Effector memory CD8-positive, alpha-beta T cell (primary cell): ENCODE results near the gene PHACTR4.
A peak's percentile ranks its signal among the peaks of the same experiment; 100 is the strongest.
"Not testable (repeated sequence)": the region's sequence is repeated elsewhere in the genome, so short reads cannot be mapped to it uniquely, and the experiment has no call there.

ENCODE experiments used
- ATAC-seq: fragments of 150-1000 bp; cut with Tn5 transposase; replicated peaks from 2 replicates; pipeline ENCODE4 v1.10.0; 2021; ENCODE audit warnings: mild to moderate bottlenecking, moderate library complexity
- DNase-seq, 3 experiments: peaks; one replicate each; pipeline ENCODE4 v3.0.0; 2021
- H3K27ac Mint-ChIP-seq, 2 donors: one replicate each; pipeline ENCODE4 v1.8.0; 2022; ENCODE audit warnings: mild to moderate bottlenecking in 2 of 2, mixed read lengths in 2 of 2, moderate library complexity in 2 of 2
- H3K27me3 Mint-ChIP-seq, 2 donors: one replicate each; pipeline ENCODE4 v1.8.0; 2022; ENCODE audit warnings: mixed read lengths in 2 of 2
- H3K36me3 Mint-ChIP-seq: one replicate; pipeline ENCODE4 v1.8.0; 2022; ENCODE audit warnings: mild to moderate bottlenecking, moderate library complexity, mixed read lengths; ENCODE audit not compliant: insufficient read depth
- H3K4me1 Mint-ChIP-seq, 2 donors: one replicate each; pipeline ENCODE4 v1.8.0; 2022; ENCODE audit warnings: low read depth in 2 of 2, mixed read lengths in 2 of 2
- H3K4me3 Mint-ChIP-seq, 2 donors: one replicate each; pipeline ENCODE4 v1.8.0; 2022; ENCODE audit warnings: mild to moderate bottlenecking in 2 of 2, mixed read lengths in 2 of 2, moderate library complexity in 2 of 2
- H3K9me3 Mint-ChIP-seq, 2 donors: one replicate each; pipeline ENCODE4 v1.8.0; 2022; ENCODE audit warnings: mixed read lengths in 2 of 2

Gene PHACTR4

DNA sequence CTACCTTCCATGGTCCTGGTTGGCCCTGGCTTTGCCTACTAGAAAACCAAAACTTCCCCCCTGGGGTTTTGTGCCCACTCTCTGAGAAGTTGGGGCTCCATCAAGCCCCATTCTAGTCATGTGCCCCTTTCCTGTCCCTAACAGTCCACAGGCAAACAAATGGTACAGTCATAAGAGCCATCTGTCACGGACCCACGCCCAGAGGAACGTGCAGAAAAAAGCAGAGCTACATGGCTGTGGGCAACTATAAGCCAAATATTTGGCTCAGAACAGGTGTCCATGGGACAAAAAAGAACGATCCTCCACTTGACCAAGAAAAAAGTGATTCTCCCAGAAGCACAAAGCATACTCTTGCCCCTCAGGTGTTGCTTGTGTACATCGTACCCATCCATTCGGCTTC, 168.7 kb downstream of the PHACTR4 start:
- ATAC-seq (no peak), DNase-seq (no peak)
- Mint-ChIP-seq H3K27ac (peak overlapping the region; percentile 41 to 64), H3K4me3 (no peak overlapping the region), H3K9me3 (no peaks in the 10 kb centered on the region), H3K4me1 (no peaks in the 10 kb centered on the region), H3K27me3 (no peaks in the 10 kb centered on the region), H3K36me3 (peaks cover 20% of the 10 kb centered on the region)

- H3K4me3 Mint-ChIP-seq: no peak overlapping the region
- DNase-seq (no peak), ATAC-seq (no peak)
- H3K36me3 Mint-ChIP-seq: peaks cover 12% of the 10 kb centered on the region
- H3K4me1 Mint-ChIP-seq: no peaks in the 10 kb centered on the region
- no peaks in the 10 kb centered on the region for H3K9me3 Mint-ChIP-seq
- no peak overlapping the region for H3K27ac Mint-ChIP-seq
- no peaks in the 10 kb centered on the region for H3K27me3 Mint-ChIP-seq
Observed at GRCh38 chr1:28540651-28541050, 171.1 kb downstream of the PHACTR4 start.

- ATAC-seq: not testable (repeated sequence)
Observed at GRCh38 chr1:28541414-28542015, 172.0 kb downstream of the PHACTR4 start.

GRCh38 chr1:28545246-28545628, 175.7 kb downstream of the PHACTR4 start:
- ATAC-seq: no peak
- H3K27ac Mint-ChIP-seq: no peak overlapping the region
- no peak for DNase-seq
- no peaks in the 10 kb centered on the region for H3K27me3 Mint-ChIP-seq
- no peaks in the 10 kb centered on the region for H3K4me1 Mint-ChIP-seq
- peaks cover 6% of the 10 kb centered on the region for H3K36me3 Mint-ChIP-seq
- H3K4me3 Mint-ChIP-seq: no peak overlapping the region
- no peaks in the 10 kb centered on the region for H3K9me3 Mint-ChIP-seq

More at GRCh38 chr1:28541414-28542015, 172.0 kb downstream of the PHACTR4 start:
- H3K27me3 Mint-ChIP-seq, H3K27ac Mint-ChIP-seq, H3K9me3 Mint-ChIP-seq, H3K36me3 Mint-ChIP-seq, DNase-seq, H3K4me3 Mint-ChIP-seq, H3K4me1 Mint-ChIP-seq: not testable (repeated sequence)

- DNase-seq (no peak), ATAC-seq (no peak)
- peaks cover 4 to 8% of the 10 kb centered on the region in 2 donors for H3K4me1 Mint-ChIP-seq
- H3K36me3 Mint-ChIP-seq: peaks cover 17% of the 10 kb centered on the region
- no peak overlapping the region for H3K4me3 Mint-ChIP-seq
- no peak overlapping the region for H3K27ac Mint-ChIP-seq
- H3K27me3 Mint-ChIP-seq: no peaks in the 10 kb centered on the region
- H3K9me3 Mint-ChIP-seq: no peaks in the 10 kb centered on the region
Observed at GRCh38 chr1:28548318-28548717, 178.8 kb downstream of the PHACTR4 start.
